Ramos (cell line): ENCODE data around the gene MAB21L4.

ENCODE experiments used
- in situ Hi-C: fragments of 300-500 bp; cut with MboI; formaldehyde crosslinking; loops from one replicate; pipeline ENCODE4 v1.14.3; 2022; ENCODE audit warnings: low sequenced_read_pairs; ENCODE audit not compliant: unreplicated experiment

Gene MAB21L4

DNA sequence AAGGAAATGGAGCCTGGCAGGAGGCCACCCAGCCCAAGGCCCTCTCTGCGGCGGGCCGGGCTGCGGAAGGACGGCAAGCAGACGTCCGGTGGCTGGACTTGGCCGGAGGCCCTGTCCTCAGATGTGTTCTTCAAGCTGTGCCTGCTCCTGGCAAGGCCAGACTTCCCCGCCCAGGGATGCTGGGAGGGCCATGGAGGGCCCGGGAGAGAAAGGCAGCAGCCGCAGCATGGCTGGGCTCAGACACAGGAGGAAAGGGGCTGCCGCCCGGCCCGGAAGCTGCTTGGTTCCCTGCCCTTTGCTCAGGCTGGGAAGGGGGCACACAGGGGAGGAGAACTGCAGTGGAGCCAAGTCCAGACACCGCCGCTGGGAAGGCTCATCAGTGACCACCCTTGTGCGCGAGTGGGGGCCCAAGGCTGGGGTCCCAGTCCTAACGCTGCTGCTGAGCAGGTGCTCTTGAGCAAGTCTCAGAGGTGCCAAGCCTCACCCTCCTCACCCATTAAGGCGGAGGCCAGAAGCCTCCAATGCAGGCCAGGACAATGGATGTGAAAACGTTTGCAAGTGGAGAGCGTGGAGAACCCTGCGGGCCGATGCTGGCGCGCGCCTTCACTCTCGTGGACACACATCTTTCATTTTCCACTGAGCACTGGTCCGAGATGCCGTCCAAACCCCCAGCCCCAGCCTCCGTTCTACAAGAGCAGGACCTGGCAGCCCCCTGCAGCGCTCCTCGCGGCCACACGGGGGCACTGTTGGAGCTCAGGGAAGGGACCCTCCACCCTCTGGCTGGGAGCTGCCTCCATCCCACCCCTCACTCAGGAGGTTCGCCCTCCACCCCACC is 18.1 kb upstream of the MAB21L4 start:
- in situ Hi-C loops = no loop called here

GRCh38 chr2:240912878-240913809 is 17.2 kb upstream of the MAB21L4 start:
- in situ Hi-C loops = no loop called here

- in situ Hi-C loops = no loop called here
These were observed 15.8 kb upstream of the MAB21L4 start for GRCh38 chr2:240911641-240912265.

- in situ Hi-C loops = no loop called here
These were observed 13.4 kb upstream of the MAB21L4 start for GRCh38 chr2:240909216-240909974.

GRCh38 chr2:240906911-240907590 is 11.1 kb upstream of the MAB21L4 start:
- in situ Hi-C loops = no loop called here

- in situ Hi-C loops = no loop called here
These were observed 10.4 kb upstream of the MAB21L4 start, which contains the start of gene CROCC2 for GRCh38 chr2:240906141-240906910. Gene CROCC2, plus strand, starts transcription at chr2:240906336. Its CDS starts 178 bp downstream, at chr2:240906514.

GRCh38 chr2:240905176-240905781 is 9.3 kb upstream of the MAB21L4 start:
- in situ Hi-C loops = no loop called here

DNA sequence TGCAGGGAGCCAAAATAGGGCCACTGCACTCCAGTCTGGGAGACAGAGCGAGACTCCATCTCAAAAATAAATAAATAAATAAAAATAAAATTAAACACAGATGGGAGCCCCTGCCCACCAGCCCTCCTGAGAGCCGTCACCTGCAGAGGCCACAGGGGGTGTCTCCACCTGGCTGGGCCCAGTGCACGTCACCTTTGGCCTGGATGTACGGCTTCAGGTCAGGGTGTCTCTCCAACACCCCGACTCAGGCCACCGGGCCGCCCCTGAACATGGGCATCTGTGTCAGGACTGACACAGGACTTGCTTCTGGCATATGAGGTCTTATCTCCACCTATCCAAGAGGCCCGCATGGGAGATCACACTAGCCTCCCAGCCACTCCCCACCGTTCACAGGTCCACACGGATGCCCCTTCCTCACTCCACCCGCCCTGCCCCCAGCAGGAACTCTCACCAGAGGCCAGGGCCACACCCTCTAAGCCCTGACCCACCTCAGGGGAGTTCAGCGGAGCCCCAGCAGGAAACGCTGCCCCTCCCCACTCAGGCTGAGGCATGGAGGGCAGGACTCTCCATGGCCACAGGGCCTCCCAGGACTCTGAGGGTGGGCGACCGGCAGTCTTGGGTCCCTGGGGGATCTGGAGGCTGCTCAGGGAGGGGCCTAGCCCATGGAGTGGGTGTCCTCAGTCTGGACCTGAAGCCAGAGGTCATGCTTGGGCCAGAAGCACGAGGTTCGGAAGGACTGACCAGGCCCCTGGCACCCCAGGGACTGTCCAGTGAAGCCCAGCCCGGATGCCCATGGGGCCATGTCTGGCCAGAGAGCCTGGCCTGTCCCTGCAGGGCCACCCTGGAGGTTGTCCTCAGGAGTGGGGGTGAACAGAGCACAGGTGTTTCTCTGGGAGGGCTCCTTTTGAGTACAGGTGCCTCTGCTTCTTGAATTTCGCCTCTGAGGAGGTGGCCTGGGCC is 8.5 kb upstream of the MAB21L4 start:
- in situ Hi-C loops = no loop called here

DNA sequence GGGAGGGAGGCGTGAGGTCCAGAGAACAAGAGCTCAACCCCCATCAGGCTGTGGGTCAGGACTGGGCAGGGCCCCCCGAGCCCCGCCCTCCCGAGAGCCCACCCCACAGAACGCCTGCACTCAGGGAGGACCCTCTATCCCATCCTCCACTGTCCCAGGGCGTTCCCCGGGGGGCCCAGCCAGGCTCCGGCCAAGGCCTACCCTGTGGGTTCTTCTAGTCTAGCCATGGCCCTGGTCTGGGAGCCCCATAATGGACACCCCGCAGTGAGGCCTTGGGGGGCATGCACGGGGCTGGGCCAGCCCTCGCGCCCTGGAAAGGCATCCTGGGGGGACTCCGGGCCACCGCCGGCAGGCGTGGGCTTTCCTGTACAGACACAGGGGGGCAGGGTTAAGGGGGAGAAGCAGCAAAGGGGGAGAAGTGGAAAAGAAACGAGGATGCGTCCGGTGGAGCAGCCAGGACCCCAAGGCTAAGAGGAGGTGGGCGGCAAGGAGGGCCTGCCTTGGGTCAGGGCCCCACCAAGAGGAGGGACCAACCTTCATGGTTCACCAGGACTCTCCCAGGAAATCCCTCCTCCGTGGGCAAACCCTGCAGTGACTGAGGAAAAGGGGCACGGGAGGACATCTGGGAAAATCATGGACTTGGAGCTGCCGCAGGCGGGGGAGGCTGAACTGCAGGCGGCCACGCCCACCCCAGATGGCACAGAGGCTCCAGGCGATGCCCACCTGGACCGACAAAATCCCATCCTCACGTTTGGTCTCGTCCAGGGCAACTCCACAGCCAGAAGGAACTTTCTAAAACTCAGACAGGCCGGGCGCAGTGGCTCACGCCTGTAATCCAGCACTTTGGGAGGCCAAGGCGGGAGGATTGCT is 7.5 kb upstream of the MAB21L4 start:
- in situ Hi-C loops = no loop called here

GRCh38 chr2:240902615-240903041 is 6.7 kb upstream of the MAB21L4 start:
- in situ Hi-C loops = no loop called here

DNA sequence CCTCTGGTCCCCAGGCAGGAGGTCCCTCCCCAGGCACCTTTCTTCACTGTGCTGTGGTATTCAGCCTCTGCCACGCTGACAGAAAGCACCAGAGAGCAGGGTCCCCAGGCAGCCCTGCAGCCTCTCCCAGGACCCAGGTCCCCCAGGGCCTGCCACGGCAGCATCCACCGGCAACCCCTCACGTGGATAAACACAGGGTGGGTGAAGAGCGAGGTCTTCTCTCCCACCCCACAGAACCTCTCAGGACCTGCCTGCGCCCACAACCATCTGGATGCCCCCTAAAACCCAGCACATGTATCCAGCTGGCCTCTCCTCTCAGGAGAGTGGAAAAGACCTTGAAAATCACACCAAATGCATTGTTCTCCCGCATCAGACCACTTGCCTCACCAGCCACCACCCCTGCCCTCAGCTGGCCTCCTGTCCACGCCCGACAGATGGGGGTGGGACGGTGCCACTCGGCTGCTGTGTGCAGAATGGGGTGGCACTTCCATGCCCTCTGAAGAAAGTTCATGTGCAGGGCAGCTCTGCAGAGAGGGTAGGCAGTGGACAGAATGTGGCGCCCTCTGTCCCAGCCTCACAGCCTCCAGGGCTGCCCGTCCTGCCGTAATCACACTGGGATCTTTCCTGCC is 6.1 kb upstream of the MAB21L4 start:
- in situ Hi-C loops = no loop called here

DNA sequence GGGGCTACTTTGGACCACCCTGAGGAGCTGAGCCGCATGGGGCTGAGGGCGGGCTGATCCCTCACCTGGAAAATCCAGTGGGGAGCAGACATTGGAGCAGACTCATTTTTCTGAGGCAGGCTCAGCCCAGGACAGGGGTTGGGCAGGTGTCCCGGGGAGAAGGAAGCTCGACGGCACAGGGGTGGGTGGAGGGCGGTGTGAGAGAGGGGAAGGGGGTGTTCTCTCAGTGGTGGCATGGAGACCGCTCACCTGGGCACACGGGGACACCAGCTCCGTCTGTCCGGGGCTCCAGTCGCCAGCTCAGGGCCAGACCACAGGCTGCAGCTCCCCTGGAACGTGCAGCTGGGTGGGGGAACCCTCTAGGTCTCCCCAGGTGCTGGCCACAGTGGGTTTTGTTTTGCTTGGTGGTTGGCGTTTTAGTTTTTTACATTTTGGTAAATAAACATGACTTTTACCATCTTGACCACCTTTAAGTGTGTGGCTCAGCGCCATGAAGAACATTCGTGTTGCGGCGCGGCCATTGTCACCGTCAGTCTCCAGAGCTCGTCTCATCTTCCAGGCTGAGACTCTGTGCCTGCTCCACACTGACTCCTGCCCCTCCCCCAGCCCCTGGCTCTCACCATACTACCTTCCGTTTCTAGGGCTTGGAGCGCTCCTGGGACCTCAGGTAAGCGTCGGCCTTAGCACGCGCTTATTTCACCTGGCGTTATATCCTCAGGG is 4.3 kb upstream of the MAB21L4 start:
- in situ Hi-C loops = no loop called here

GRCh38 chr2:240899468-240899865 is 3.5 kb upstream of the MAB21L4 start:
- in situ Hi-C loops = no loop called here

DNA sequence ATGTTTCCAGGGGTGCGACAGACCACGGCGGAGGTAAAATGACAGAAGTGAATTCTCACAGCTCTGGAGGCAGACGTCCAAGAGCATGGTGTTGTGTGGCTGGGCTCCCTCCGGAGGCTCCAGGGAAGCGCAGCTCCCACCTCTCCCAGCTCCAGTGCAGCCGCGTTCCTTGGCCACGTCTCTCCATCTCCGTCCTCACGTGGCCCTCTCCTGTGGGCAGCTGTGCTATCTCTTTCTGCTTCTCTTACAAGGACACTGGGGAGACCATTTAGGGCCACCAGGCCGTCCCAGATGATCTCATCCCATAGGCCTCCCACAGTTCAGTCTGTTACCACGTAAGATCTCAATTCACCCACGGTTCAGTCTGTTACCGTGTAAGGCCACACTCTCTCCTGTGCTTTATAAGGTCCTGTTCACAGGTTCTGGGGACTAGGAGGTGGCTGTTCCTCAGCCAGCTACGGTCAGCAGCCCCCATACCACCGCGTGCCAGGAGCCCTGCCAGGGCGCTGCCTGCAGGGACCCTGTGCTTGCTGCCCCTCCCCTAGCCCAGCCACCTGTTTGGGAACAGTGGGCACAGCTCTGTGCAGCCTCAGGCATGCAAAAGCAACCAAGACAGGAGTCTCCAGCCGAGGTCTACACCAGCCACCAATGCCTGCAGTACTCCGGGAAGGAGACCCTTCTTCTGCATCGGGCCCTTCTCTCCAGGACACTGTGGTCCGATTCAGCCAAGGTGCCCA is 2.9 kb upstream of the MAB21L4 start:
- in situ Hi-C loops = no loop called here
